OCI-LY7 (cell line): ENCODE measurements around the gene PIM2. TPM values are rescaled to one million over a fixed set of nuclear protein-coding genes. Genes with fewer than 3 reads are reported as not detected.

Experiments
- BruUV-seq: library from RNA; stranded (reverse); fragments of 400-500 nt; replicated peaks from 2 replicates; lab custom pipeline; 2021; lab: Mats Ljungman, UMichigan
- CTCF ChIA-PET: fragments of 300-600 bp; sonication (Branson Sonifier 250); formaldehyde crosslinking; loops from one replicate; lab custom pipeline; 2022; ENCODE audit warnings: antibody characterized with exemption; ENCODE audit not compliant: unreplicated experiment; lab: Charles Lee
- POLR2A ChIA-PET: fragments of 300-600 bp; sonication (Branson Sonifier 250); formaldehyde crosslinking; loops from one replicate; lab custom pipeline; 2022; ENCODE audit warnings: antibody characterized with exemption; lab: Charles Lee
- DNase-seq: peaks from one replicate; pipeline ENCODE4 v3.0.0-alpha.2; 2015; ENCODE audit warnings: low spot score
- H2AFZ ChIP-seq: fragments of 200-600 bp; sonication (generic), shearing (Covaris generic); 2 replicates; pipeline ENCODE4 v1.6.1; 2014; ENCODE audit warnings: mild to moderate bottlenecking, antibody characterized with exemption, low read length, moderate library complexity
- H3K27ac ChIP-seq: fragments of 200-600 bp; sonication (generic); 2 replicates; pipeline ENCODE4 v1.5.1; 2014; ENCODE audit warnings: mixed run types, low read depth, mild to moderate bottlenecking, moderate library complexity, low read length, inconsistent platforms; ENCODE audit not compliant: poor library complexity, severe bottlenecking
- H3K36me3 ChIP-seq: fragments of 200-600 bp; sonication (generic); 2 replicates; pipeline ENCODE4 v1.6.1; 2014; ENCODE audit warnings: mild to moderate bottlenecking, antibody characterized with exemption, low read length, moderate library complexity, mixed read lengths; ENCODE audit not compliant: insufficient read depth
- H3K4me1 ChIP-seq: fragments of 200-600 bp; sonication (generic); 2 replicates; pipeline ENCODE4 v1.5.1; 2014; ENCODE audit warnings: mild to moderate bottlenecking, low read length; ENCODE audit not compliant: insufficient read depth, poor library complexity, severe bottlenecking
- H3K4me2 ChIP-seq: fragments of 200-600 bp; sonication (generic); 2 replicates; pipeline ENCODE4 v1.6.1; 2014; ENCODE audit warnings: mild to moderate bottlenecking, low read length
- H3K4me3 ChIP-seq: fragments of 200-600 bp; sonication (generic); 2 replicates; pipeline ENCODE4 v1.5.1; 2014; ENCODE audit warnings: mild to moderate bottlenecking, low read depth, low read length; ENCODE audit not compliant: poor library complexity, severe bottlenecking
- H3K79me2 ChIP-seq: fragments of 200-600 bp; sonication (generic); 2 replicates; pipeline ENCODE4 v1.6.1; 2016; ENCODE audit warnings: low read depth, mild to moderate bottlenecking, low read length, moderate library complexity, mixed read lengths; ENCODE audit not compliant: insufficient read depth
- H3K9me2 ChIP-seq: fragments of 200-600 bp; sonication (generic); 2 replicates; pipeline ENCODE4 v1.6.1; 2016; ENCODE audit warnings: mild to moderate bottlenecking, low read length, mixed read lengths; ENCODE audit not compliant: insufficient read depth
- H3K9me3 ChIP-seq: fragments of 200-600 bp; sonication (generic); 2 replicates; pipeline ENCODE4 v1.6.1; 2014; ENCODE audit warnings: mild to moderate bottlenecking, mixed run types, low read length, mixed read lengths
- H4K20me1 ChIP-seq: fragments of 200-600 bp; sonication (generic); 2 replicates; pipeline ENCODE4 v1.6.1; 2014; ENCODE audit warnings: mild to moderate bottlenecking, antibody characterized with exemption, low read length, moderate library complexity, mixed read lengths; ENCODE audit not compliant: insufficient read depth
- CTCF ChIP-seq: fragments of 200-600 bp; sonication (generic); conservative IDR thresholded peaks from 2 replicates; pipeline ENCODE4 v1.5.1; 2014; ENCODE audit warnings: mild to moderate bottlenecking, antibody characterized with exemption, low read length, moderate library complexity, mixed read lengths
- EZH2phosphoT487 ChIP-seq: fragments of 200-600 bp; sonication (generic); IDR thresholded peaks from 2 replicates; pipeline ENCODE4 v1.6.1; 2018; ENCODE audit warnings: low read depth, borderline replicate concordance, mild to moderate bottlenecking, mixed run types, antibody characterized with exemption, low read length, moderate library complexity, mixed read lengths
- intact Hi-C: fragments of 100-400 bp; cut with micrococcal nuclease; formaldehyde crosslinking; loops from one replicate; pipeline ENCODE4 v1.10.0; 2022; ENCODE audit not compliant: unreplicated experiment
- total RNA-seq, 2 experiments: library from RNA; depleted of rRNA in 1 of 2; stranded (reverse); fragments of >200 nt in 1 of 2; shearing (Covaris generic) in 1 of 2; gene quantifications; 2 replicates each; pipeline ENCODE4 v1.2.3, GENCODE V29; 2014 to 2022

Gene PIM2
- total RNA-seq, 2 experiments from 2014 or later, result 60.3 to 148 TPM

- Histone ChIP-seq H4K20me1 (peaks cover 19% of the 10 kb centered on the region), H3K9me3 (no peaks in the 10 kb centered on the region), H3K79me2 (peaks cover 43% of the 10 kb centered on the region), H2AFZ (no peak overlapping the region), H3K4me1 (peaks cover 62% of the 10 kb centered on the region), H3K9me2 (no peaks in the 10 kb centered on the region), H3K27ac (peak overlapping the region; percentile 80), H3K4me2 (peak overlapping the region; percentile 73), H3K36me3 (peaks cover 64% of the 10 kb centered on the region), H3K4me3 (peak overlapping the region; percentile 99)
- intact Hi-C loops, result loop anchor here (1.0 to 5.0 kb wide), 4 partner anchors 20 to 125 kb away; partner anchors contain the start of genes OTUD5 and TFE3
- ChIA-PET CTCF (no interaction called here), POLR2A (no interaction called here)
- peak; percentile 92 for DNase-seq
- TF ChIP-seq EZH2phosphoT487 (no peak), CTCF (peak; percentile 87)
- BruUV-seq, result no TSS peak
Measured at GRCh38 chrX:48917139-48918001, 1.5 kb downstream of the PIM2 start.

- H3K9me2 ChIP-seq, result no peaks in the 10 kb centered on the region
- no peak for TF ChIP-seq CTCF
- no peak for TF ChIP-seq EZH2phosphoT487
- H3K4me3 ChIP-seq, result peak overlapping the region; percentile 99
- H3K9me3 ChIP-seq, result no peaks in the 10 kb centered on the region
- no peak overlapping the region for H2AFZ ChIP-seq
- H3K4me2 ChIP-seq, result peak overlapping the region; percentile 73
- CTCF ChIA-PET, result no interaction called here
- BruUV-seq, result no TSS peak
- DNase-seq, result no peak
- intact Hi-C loops, result loop anchor here (5.0 kb wide), 1 partner anchor 42 kb away; the partner anchor contains the start of gene OTUD5
- H3K79me2 ChIP-seq, result peaks cover 56% of the 10 kb centered on the region
- peaks cover 19% of the 10 kb centered on the region for H4K20me1 ChIP-seq
- peaks cover 45% of the 10 kb centered on the region for H3K4me1 ChIP-seq
- H3K36me3 ChIP-seq, result peaks cover 56% of the 10 kb centered on the region
- POLR2A ChIA-PET, result interaction anchor here (0.6 kb wide), 1 partner anchor 270 kb away, joined by 3 read pairs; no protein-coding TSS in a partner anchor
- no peak overlapping the region for H3K27ac ChIP-seq
Measured at GRCh38 chrX:48914593-48915493, 4.0 kb downstream of the PIM2 start.
